ENCODE data around the gene KRT72.

GRCh38 chr12:52543985-52544883, 57.0 kb downstream of the KRT72 start:
- TF ChIP-seq, protein P1, sequence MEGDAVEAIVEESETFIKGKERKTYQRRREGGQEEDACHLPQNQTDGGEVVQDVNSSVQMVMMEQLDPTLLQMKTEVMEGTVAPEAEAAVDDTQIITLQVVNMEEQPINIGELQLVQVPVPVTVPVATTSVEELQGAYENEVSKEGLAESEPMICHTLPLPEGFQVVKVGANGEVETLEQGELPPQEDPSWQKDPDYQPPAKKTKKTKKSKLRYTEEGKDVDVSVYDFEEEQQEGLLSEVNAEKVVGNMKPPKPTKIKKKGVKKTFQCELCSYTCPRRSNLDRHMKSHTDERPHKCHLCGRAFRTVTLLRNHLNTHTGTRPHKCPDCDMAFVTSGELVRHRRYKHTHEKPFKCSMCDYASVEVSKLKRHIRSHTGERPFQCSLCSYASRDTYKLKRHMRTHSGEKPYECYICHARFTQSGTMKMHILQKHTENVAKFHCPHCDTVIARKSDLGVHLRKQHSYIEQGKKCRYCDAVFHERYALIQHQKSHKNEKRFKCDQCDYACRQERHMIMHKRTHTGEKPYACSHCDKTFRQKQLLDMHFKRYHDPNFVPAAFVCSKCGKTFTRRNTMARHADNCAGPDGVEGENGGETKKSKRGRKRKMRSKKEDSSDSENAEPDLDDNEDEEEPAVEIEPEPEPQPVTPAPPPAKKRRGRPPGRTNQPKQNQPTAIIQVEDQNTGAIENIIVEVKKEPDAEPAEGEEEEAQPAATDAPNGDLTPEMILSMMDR (IDR thresholded peaks at IDR 0.05; ENCODE audit: low read depth, low read length, missing input control) = no peak
- TF ChIP-seq EGR1 (IDR thresholded peaks at IDR 0.05; ENCODE audit: low read depth in 2 of 2) = no peak
- TF ChIP-seq YY1 (IDR thresholded peaks at IDR 0.05) = no peak
- TF ChIP-seq RAD21 (IDR thresholded peaks at IDR 0.05) = no peak
- TF ChIP-seq TAF1 (conservative IDR thresholded peaks at IDR 0.05) = no peak
- TF ChIP-seq, protein P2, sequence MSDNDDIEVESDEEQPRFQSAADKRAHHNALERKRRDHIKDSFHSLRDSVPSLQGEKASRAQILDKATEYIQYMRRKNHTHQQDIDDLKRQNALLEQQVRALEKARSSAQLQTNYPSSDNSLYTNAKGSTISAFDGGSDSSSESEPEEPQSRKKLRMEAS (IDR thresholded peaks at IDR 0.05) = no peak
- TF ChIP-seq JUND (IDR thresholded peaks at IDR 0.05) = no peak
- no peak for TF ChIP-seq SP1 (IDR thresholded peaks at IDR 0.05)
- TF ChIP-seq, protein P3, sequence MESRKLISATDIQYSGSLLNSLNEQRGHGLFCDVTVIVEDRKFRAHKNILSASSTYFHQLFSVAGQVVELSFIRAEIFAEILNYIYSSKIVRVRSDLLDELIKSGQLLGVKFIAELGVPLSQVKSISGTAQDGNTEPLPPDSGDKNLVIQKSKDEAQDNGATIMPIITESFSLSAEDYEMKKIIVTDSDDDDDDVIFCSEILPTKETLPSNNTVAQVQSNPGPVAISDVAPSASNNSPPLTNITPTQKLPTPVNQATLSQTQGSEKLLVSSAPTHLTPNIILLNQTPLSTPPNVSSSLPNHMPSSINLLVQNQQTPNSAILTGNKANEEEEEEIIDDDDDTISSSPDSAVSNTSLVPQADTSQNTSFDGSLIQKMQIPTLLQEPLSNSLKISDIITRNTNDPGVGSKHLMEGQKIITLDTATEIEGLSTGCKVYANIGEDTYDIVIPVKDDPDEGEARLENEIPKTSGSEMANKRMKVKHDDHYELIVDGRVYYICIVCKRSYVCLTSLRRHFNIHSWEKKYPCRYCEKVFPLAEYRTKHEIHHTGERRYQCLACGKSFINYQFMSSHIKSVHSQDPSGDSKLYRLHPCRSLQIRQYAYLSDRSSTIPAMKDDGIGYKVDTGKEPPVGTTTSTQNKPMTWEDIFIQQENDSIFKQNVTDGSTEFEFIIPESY (IDR thresholded peaks at IDR 0.05) = no peak
- TF ChIP-seq, protein P4, sequence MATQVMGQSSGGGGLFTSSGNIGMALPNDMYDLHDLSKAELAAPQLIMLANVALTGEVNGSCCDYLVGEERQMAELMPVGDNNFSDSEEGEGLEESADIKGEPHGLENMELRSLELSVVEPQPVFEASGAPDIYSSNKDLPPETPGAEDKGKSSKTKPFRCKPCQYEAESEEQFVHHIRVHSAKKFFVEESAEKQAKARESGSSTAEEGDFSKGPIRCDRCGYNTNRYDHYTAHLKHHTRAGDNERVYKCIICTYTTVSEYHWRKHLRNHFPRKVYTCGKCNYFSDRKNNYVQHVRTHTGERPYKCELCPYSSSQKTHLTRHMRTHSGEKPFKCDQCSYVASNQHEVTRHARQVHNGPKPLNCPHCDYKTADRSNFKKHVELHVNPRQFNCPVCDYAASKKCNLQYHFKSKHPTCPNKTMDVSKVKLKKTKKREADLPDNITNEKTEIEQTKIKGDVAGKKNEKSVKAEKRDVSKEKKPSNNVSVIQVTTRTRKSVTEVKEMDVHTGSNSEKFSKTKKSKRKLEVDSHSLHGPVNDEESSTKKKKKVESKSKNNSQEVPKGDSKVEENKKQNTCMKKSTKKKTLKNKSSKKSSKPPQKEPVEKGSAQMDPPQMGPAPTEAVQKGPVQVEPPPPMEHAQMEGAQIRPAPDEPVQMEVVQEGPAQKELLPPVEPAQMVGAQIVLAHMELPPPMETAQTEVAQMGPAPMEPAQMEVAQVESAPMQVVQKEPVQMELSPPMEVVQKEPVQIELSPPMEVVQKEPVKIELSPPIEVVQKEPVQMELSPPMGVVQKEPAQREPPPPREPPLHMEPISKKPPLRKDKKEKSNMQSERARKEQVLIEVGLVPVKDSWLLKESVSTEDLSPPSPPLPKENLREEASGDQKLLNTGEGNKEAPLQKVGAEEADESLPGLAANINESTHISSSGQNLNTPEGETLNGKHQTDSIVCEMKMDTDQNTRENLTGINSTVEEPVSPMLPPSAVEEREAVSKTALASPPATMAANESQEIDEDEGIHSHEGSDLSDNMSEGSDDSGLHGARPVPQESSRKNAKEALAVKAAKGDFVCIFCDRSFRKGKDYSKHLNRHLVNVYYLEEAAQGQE (IDR thresholded peaks at IDR 0.05) = no peak

Data from liver (tissue), 3 donors.